PC-3 (cell line): ENCODE data around the gene METTL26. TPM values are rescaled to one million over a fixed set of nuclear protein-coding genes. Genes with fewer than 3 reads are reported as not detected.
A peak's percentile ranks its signal among the peaks of the same experiment; 100 is the strongest.

ENCODE experiments used
- ATAC-seq: fragments of 200-7000 bp; cut with Tn5 transposase; 2 replicates; pipeline ENCODE4 v1.9.1; 2020; ENCODE audit warnings: mild to moderate bottlenecking, moderate library complexity
- BruUV-seq: library from RNA; stranded (reverse); fragments of 400-500 nt; replicated peaks from 2 replicates; lab custom pipeline; 2021; lab: Mats Ljungman, UMichigan
- CTCF ChIA-PET: fragments of 300-600 bp; sonication (Branson Sonifier 250); formaldehyde crosslinking; loops from one replicate; lab custom pipeline; 2022; ENCODE audit warnings: antibody characterized with exemption; lab: Charles Lee
- POLR2A ChIA-PET: fragments of 300-600 bp; sonication (Branson Sonifier 250); formaldehyde crosslinking; loops from one replicate; lab custom pipeline; 2022; ENCODE audit warnings: antibody characterized with exemption; ENCODE audit not compliant: unreplicated experiment; lab: Charles Lee
- DNase-seq: peaks from one replicate; pipeline ENCODE4 v3.0.0-alpha.2; 2015
- H2AFZ ChIP-seq: fragments of 300-600 bp; sonication (generic); 2 replicates; pipeline ENCODE4 v1.6.0; 2016; ENCODE audit warnings: antibody characterized with exemption, low read length
- H3F3A ChIP-seq: fragments of 300-600 bp; sonication (generic); one replicate; pipeline ENCODE4 v1.6.0; 2017; ENCODE audit warnings: antibody characterized with exemption, low read length, control low read depth, mild to moderate bottlenecking; ENCODE audit not compliant: unreplicated experiment
- H3K27ac ChIP-seq: fragments of 300-600 bp; sonication (generic); 2 replicates; pipeline ENCODE4 v1.5.1; 2016; ENCODE audit warnings: mild to moderate bottlenecking, low read length
- H3K27me3 ChIP-seq: fragments of 300-600 bp; sonication (generic); 2 replicates; pipeline ENCODE4 v1.6.1; 2016; ENCODE audit warnings: low read length, mixed read lengths
- H3K36me3 ChIP-seq: fragments of 300-600 bp; sonication (generic); 2 replicates; pipeline ENCODE4 v1.6.1; 2016; ENCODE audit warnings: low read depth, mixed run types, low read length, mixed read lengths
- H3K4me1 ChIP-seq: fragments of 300-600 bp; sonication (generic); 2 replicates; pipeline ENCODE4 v1.5.1; 2016; ENCODE audit warnings: low read length; ENCODE audit not compliant: insufficient read depth
- H3K4me2 ChIP-seq: fragments of 300-600 bp; sonication (generic); 2 replicates; pipeline ENCODE4 v1.6.0; 2016; ENCODE audit warnings: low read length
- H3K4me3 ChIP-seq: fragments of 300-600 bp; sonication (generic); 2 replicates; pipeline ENCODE4 v1.5.1; 2016; ENCODE audit warnings: mild to moderate bottlenecking, low read length, mixed read lengths
- H3K79me2 ChIP-seq: fragments of 300-600 bp; sonication (generic); 2 replicates; pipeline ENCODE4 v1.6.1; 2017; ENCODE audit warnings: low read length, mixed read lengths
- H3K9ac ChIP-seq: fragments of 300-600 bp; sonication (generic); 2 replicates; pipeline ENCODE4 v1.6.0; 2016; ENCODE audit warnings: mild to moderate bottlenecking, low read length
- H3K9me2 ChIP-seq: fragments of 300-600 bp; sonication (generic); replicated peaks from 2 replicates; pipeline ENCODE4 v1.6.1; 2016; ENCODE audit warnings: mixed run types, low read length, mixed read lengths
- H3K9me3 ChIP-seq: fragments of 300-600 bp; sonication (generic); 2 replicates; pipeline ENCODE4 v1.6.1; 2016; ENCODE audit warnings: low read length, mixed read lengths
- H4K20me1 ChIP-seq: fragments of 300-600 bp; sonication (generic); 2 replicates; pipeline ENCODE4 v1.6.1; 2016; ENCODE audit warnings: low read length, mixed read lengths
- EZH2 ChIP-seq: fragments of 300-600 bp; sonication (generic); IDR thresholded peaks from one replicate; pipeline ENCODE4 v1.6.1; 2017; ENCODE audit warnings: antibody characterized with exemption, mild to moderate bottlenecking, low read length; ENCODE audit not compliant: unreplicated experiment
- EZH2phosphoT487 ChIP-seq: fragments of 300-600 bp; sonication (generic); IDR thresholded peaks from 2 replicates; pipeline ENCODE4 v1.6.1; 2018; ENCODE audit warnings: mild to moderate bottlenecking, antibody characterized with exemption, low read length, borderline replicate concordance
- intact Hi-C: fragments of 100-400 bp; cut with micrococcal nuclease; formaldehyde crosslinking; loops from 2 replicates; pipeline ENCODE4 v1.9.0; 2023
- total RNA-seq: library from RNA; depleted of rRNA; stranded (reverse); fragments of >200 nt; gene quantifications from 2 replicates; pipeline ENCODE4 v1.2.3, GENCODE V29; 2014
- TF ChIP-seq, protein P1 (sequence below): fragments of 300-600 bp; sonication (generic); conservative IDR thresholded peaks from 2 replicates; pipeline ENCODE4 v1.5.1; 2017; ENCODE audit warnings: antibody characterized with exemption, low read depth, mild to moderate bottlenecking, low read length

Gene METTL26
- total RNA-seq, 1 experiment from 2014 or later: 179 TPM

DNA sequence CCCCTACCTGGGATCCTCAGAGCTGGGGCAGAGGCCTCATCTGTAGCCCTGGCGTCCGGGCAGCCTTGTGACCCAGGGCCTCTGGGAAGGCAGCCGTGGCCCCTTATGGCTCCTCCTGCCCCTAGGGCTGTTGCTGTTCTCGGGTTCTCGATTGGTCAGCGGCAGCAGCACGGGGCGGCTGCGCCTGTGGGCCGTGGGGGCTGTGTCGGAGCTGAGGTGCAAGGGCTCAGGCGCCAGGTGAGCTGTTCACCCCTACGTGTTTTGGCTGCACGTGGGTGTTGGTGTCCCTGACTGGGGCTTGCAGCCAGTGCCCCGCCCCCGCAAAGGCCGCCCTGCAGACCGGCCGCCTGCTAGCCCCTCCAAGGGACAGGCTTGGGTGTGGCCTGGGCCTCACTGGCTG is 26.0 kb upstream of the METTL26 start:
- no TSS peak for BruUV-seq
- no peaks in the 10 kb centered on the region for H3F3A ChIP-seq
- no peak overlapping the region for H2AFZ ChIP-seq

DNA sequence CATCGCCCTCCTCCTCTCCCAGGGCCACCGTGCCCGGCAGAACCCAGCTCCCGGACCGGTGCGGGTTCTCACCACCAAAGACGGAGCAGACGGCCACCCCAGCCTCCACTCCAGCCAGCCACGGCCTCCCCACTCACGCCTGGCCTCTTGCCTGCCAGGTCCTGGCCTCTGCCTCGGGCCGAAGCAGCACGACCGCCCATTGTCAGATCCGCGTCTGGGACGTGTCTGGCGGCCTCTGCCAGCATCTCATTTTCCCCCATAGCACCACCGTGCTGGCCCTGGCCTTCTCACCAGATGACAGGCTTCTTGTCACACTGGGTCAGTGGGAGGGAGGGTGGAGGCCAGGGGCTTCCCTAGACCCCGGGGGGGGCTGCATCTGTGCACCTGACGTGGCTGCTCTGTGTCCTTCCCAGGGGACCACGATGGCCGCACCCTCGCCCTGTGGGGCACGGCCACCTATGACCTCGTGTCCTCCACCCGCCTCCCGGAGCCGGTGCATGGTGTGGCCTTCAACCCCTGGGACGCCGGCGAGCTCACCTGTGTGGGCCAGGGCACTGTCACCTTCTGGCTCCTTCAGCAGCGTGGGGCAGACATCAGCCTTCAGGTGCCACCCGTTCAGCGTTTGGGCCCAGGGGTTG is 25.2 kb upstream of the METTL26 start:
- no peak overlapping the region for H3K27ac ChIP-seq
- ChIA-PET CTCF (interaction anchor here (0.6 kb wide), 1 partner anchor 71 kb away, joined by 3 read pairs; no protein-coding TSS in a partner anchor), POLR2A (no interaction called here)
- H3K36me3 ChIP-seq: no peaks in the 10 kb centered on the region
- H3K4me1 ChIP-seq: peaks cover 5% of the 10 kb centered on the region
- no peak overlapping the region for H2AFZ ChIP-seq
- no peak for TF ChIP-seq EZH2
- TF ChIP-seq, protein P1, sequence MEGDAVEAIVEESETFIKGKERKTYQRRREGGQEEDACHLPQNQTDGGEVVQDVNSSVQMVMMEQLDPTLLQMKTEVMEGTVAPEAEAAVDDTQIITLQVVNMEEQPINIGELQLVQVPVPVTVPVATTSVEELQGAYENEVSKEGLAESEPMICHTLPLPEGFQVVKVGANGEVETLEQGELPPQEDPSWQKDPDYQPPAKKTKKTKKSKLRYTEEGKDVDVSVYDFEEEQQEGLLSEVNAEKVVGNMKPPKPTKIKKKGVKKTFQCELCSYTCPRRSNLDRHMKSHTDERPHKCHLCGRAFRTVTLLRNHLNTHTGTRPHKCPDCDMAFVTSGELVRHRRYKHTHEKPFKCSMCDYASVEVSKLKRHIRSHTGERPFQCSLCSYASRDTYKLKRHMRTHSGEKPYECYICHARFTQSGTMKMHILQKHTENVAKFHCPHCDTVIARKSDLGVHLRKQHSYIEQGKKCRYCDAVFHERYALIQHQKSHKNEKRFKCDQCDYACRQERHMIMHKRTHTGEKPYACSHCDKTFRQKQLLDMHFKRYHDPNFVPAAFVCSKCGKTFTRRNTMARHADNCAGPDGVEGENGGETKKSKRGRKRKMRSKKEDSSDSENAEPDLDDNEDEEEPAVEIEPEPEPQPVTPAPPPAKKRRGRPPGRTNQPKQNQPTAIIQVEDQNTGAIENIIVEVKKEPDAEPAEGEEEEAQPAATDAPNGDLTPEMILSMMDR: no peak
- TF ChIP-seq EZH2phosphoT487: no peak
- H3K4me2 ChIP-seq: peak overlapping the region; percentile 65
- no peaks in the 10 kb centered on the region for H3K27me3 ChIP-seq
- intact Hi-C loops: no loop called here
- H3F3A ChIP-seq: no peaks in the 10 kb centered on the region
- ATAC-seq (peak; percentile 7; the same call in 1 of the 2 replicates), DNase-seq (no peak)
- no peaks in the 10 kb centered on the region for H4K20me1 ChIP-seq
- H3K4me3 ChIP-seq: peak overlapping the region; percentile 42; the same call in 1 of the 2 replicates
- H3K79me2 ChIP-seq: no peaks in the 10 kb centered on the region
- H3K9ac ChIP-seq: peak overlapping the region; percentile 25; the same call in 1 of the 2 replicates
- no peaks in the 10 kb centered on the region for H3K9me2 ChIP-seq
- H3K9me3 ChIP-seq: no peaks in the 10 kb centered on the region
- BruUV-seq: TSS peak; percentile 21

More for the DNA sequence above, 26.0 kb upstream of the METTL26 start:
- no peak overlapping the region for H3K4me2 ChIP-seq
- ChIA-PET CTCF (no interaction called here), POLR2A (no interaction called here)
- ATAC-seq: no peak
- DNase-seq: no peak
- no peaks in the 10 kb centered on the region for H4K20me1 ChIP-seq
- intact Hi-C loops: no loop called here
- H3K36me3 ChIP-seq: no peaks in the 10 kb centered on the region
- no peaks in the 10 kb centered on the region for H3K27me3 ChIP-seq
- H3K9ac ChIP-seq: no peak overlapping the region
- H3K9me3 ChIP-seq: no peaks in the 10 kb centered on the region
- H3K4me1 ChIP-seq: peaks cover 5% of the 10 kb centered on the region
- no peaks in the 10 kb centered on the region for H3K9me2 ChIP-seq
- no peak overlapping the region for H3K4me3 ChIP-seq
- H3K79me2 ChIP-seq: no peaks in the 10 kb centered on the region
- TF ChIP-seq, protein P1: no peak
- TF ChIP-seq EZH2: no peak
- no peak for TF ChIP-seq EZH2phosphoT487
- no peak overlapping the region for H3K27ac ChIP-seq
